ENCODE results near the gene LIN7B. TPM values are rescaled to one million over a fixed set of nuclear protein-coding genes. Genes with fewer than 3 reads are reported as not detected.

LIN7B gene
- total and polyA plus RNA-seq, 2 of the 8 experiments (the other 6 are each of a cell fraction or from before 2014, with no cell fraction given), result 4.1 to 4.2 TPM

GRCh38 chr19:49118565-49119410, 4.6 kb downstream of the LIN7B start, which contains the start of gene C19orf73 (continued):
- no peak for TF ChIP-seq TEAD4 (IDR thresholded peaks at IDR 0.05; ENCODE audit: low read depth, low read length)
- TF ChIP-seq SIN3A (conservative IDR thresholded peaks at IDR 0.05 in 1 of 2, IDR thresholded peaks at IDR 0.05 in 1 of 2; ENCODE audit: low read depth in 1 of 2, low read length in 2 of 2), result peak in 1 of 2 experiments; percentile 62; a peak in 2 of 4 replicates
- peak; percentile 72; the same call in 1 of the 2 replicates for TF ChIP-seq MAX (IDR thresholded peaks at IDR 0.05)
- TF ChIP-seq NANOG (IDR thresholded peaks at IDR 0.05; ENCODE audit: insufficient read depth, low read depth, low read length, poor library complexity, severe bottlenecking), result no peak
- TF ChIP-seq BACH1 (IDR thresholded peaks at IDR 0.05; ENCODE audit: low read length), result peak; percentile 87
- TF ChIP-seq JUND (IDR thresholded peaks at IDR 0.05; ENCODE audit: low read length), result peak; percentile 83
- peak; percentile 90 for TF ChIP-seq EGR1 (IDR thresholded peaks at IDR 0.05; ENCODE audit: borderline replicate concordance, low read depth, low read length)
- TF ChIP-seq HDAC6 (IDR thresholded peaks at IDR 0.05; ENCODE audit: low read depth, low read length), result no peak
- TF ChIP-seq POLR2A (IDR thresholded peaks at IDR 0.05; ENCODE audit: control extremely low read depth in 1 of 2, low read depth in 2 of 2, low read length in 2 of 2), result peak in 1 of 2 experiments; percentile 24; a peak in 1 of 3 replicates
- TF ChIP-seq RXRA (IDR thresholded peaks at IDR 0.05; ENCODE audit: insufficient read depth, low read depth, low read length), result no peak
- no peak for TF ChIP-seq RNF2 (IDR thresholded peaks at IDR 0.05; ENCODE audit: borderline replicate concordance, low read depth, low read length, missing control alignments, poor library complexity, severe bottlenecking)
- peak; percentile 71 for TF ChIP-seq PHF8 (conservative IDR thresholded peaks at IDR 0.05; ENCODE audit: low read depth, low read length)
- TF ChIP-seq CTCF (IDR thresholded peaks at IDR 0.05; ENCODE audit: control extremely low read depth in 1 of 3, insufficient read depth in 1 of 3, low read depth in 1 of 3, low read length in 3 of 3), result peak in 1 of 3 experiments; percentile 5; a peak in 1 of 4 replicates
- TF ChIP-seq ZNF274 (IDR thresholded peaks at IDR 0.05; ENCODE audit: borderline replicate concordance, extremely low read depth, low read length), result no peak
- TF ChIP-seq SP2 (IDR thresholded peaks at IDR 0.05; ENCODE audit: low read length), result peak; percentile 35; the same call in 1 of the 2 replicates
- TF ChIP-seq EZH2 (IDR thresholded peaks at IDR 0.05; ENCODE audit: low read depth, low read length, severe bottlenecking), result no peak
- TF ChIP-seq GABPA (IDR thresholded peaks at IDR 0.05; ENCODE audit: borderline replicate concordance, insufficient read depth, low read length), result no peak
- peak; percentile 85 for TF ChIP-seq SP4 (IDR thresholded peaks at IDR 0.05; ENCODE audit: low read length)
- TF ChIP-seq E2F6 (IDR thresholded peaks at IDR 0.05), result peak; percentile 72
